Epithelial cell of umbilical artery (primary cell): Measurements from ENCODE around the gene MAP10. TPM values are rescaled to one million over a fixed set of nuclear protein-coding genes. Genes with fewer than 3 reads are reported as not detected.

Experiments
- total RNA-seq: library from RNA; depleted of rRNA; stranded (reverse); fragments of >200 nt; gene quantifications from 2 replicates; pipeline ENCODE4 v1.2.3, GENCODE V29; 2014

Gene MAP10, protein sequence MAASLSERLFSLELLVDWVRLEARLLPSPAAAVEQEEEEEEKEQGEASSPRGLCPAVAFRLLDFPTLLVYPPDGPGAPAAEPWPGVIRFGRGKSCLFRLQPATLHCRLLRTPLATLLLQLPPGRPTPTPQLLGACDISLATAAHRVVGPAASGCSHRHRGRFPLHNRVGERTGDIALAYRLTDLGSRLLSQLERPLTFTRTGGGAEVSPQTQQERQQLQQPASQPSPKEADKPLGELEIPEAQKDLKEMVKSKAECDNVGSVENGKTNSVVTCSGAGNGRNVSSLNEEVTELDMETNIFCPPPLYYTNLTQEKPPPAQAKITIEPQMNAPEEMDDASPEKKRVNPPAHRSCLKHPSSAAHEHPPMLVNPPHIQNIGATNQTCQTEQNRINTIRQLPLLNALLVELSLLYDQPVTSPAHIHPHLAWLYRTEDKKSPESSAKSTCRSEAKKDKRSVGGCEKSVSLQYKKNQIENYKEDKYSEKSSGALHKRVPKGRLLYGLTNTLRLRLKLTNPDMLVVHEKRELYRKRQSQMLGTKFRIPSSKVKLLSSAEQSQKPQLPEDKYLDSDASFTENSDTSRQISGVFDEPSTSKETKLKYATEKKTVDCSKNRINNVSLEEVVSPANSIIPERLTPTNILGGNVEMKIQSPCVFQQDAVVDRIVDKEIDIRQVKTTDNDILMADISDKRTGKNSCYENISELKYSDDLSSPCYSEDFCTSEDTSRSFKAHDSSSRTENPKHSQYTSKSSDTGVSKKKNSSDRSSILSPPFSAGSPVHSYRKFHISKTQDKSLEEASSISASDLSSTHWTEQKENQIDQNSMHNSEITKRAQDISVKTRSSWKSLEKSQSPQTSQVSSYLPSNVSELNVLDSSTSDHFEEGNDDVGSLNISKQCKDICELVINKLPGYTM
- total RNA-seq, result 1.3 and 1.4 TPM in 2 replicates

DNA sequence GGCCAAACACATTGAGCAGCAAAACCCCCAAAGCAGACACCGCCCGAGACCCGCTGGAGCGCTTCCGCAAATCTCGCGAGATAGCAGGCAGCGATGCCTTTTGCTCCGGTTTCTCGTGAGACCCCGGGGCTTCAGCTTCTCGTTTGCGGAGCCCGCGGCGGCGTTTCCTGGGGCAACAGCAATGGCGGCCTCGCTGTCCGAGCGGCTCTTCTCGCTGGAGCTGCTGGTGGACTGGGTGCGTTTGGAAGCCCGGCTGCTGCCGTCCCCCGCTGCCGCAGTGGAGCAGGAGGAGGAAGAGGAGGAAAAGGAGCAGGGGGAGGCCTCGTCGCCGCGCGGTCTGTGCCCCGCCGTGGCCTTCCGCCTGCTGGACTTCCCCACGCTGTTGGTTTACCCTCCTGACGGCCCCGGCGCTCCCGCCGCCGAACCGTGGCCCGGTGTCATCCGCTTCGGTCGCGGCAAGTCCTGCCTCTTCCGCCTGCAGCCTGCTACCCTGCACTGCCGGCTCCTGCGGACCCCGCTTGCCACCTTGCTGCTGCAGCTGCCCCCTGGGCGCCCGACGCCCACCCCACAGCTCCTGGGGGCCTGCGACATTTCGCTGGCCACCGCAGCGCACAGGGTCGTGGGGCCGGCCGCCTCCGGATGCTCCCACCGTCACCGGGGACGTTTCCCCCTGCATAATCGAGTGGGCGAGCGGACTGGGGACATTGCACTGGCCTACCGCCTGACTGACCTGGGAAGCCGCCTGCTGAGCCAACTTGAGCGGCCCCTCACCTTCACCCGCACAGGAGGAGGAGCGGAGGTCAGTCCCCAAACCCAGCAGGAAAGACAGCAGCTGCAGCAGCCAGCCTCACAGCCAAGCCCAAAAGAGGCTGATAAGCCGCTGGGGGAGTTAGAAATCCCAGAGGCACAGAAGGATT is at the start of gene MAP10:
TSS of gene MAP10 (plus strand) at position 148 of the 917 bp plus-strand sequence. CDS start at position 182, 34 bp downstream.

Other genes with a start within 250 kb of the MAP10 start
- 22.6 and 28.6 TPM in 2 replicates for gene SIPA1L2, start 175.3 kb upstream of the MAP10 start, total RNA-seq
- 12.7 and 19.8 TPM in 2 replicates for gene NTPCR, start 145.2 kb downstream of the MAP10 start, total RNA-seq